Suppressor macrophage (primary cell): ENCODE data around the gene KLLN.
"Not testable (repeated sequence)": the region's sequence is repeated elsewhere in the genome, so short reads cannot be mapped to it uniquely, and the experiment has no call there.

Experiments used
- DNase-seq, 4 experiments: peaks; one replicate each; pipeline ENCODE4 v3.0.0-alpha.2; 2020 to 2022

The KLLN gene

GRCh38 chr10:87842220-87842641 lies 21.1 kb downstream of the KLLN start:
- no peak for DNase-seq

DNA sequence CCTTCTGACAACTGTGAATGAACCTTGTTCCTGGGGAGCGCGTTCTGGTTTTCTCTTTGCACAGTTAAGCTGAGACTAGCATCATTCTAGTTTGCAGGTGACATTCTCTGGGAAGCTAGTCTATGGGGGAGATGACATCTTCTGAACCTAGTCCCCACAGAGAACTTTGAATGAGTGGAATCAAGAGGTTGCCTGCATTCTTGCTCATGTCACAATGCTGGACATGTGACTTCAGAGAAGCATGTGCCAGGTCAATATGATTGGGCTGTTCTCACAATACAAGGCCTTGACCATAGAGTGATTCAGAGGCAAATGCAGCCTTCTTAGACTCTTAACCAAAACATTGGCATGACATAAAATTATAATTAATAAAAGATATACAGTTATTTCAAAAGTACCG lies 22.1 kb downstream of the KLLN start:
- no peak for DNase-seq

DNA sequence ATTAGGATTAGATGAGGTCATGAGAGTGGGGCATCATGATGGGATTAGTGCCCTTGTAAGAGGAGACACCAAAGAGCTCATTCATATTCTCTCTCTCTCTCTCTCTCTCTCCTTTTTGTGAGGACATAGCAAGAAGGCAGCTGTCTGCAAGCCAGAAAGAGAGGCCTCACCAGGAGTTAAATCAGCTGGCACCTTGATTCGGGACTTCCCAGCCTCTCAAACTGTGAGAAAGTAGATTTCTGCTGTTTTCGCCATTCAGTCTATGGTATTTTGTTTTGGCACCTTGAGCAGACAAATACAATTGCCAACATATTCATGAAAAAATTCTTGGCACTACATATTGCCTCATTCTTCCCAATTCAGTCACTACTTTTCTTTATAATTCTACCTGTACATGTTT lies 24.7 kb downstream of the KLLN start:
- DNase-seq = no peak

- DNase-seq = peak; percentile 35 to 64 (median 52)
These were observed 25.9 kb downstream of the KLLN start for GRCh38 chr10:87837445-87837844.

GRCh38 chr10:87836098-87836497 lies 27.2 kb downstream of the KLLN start:
- DNase-seq = no peak

- no peak for DNase-seq
These were observed 33.2 kb downstream of the KLLN start for GRCh38 chr10:87829986-87830729.

DNA sequence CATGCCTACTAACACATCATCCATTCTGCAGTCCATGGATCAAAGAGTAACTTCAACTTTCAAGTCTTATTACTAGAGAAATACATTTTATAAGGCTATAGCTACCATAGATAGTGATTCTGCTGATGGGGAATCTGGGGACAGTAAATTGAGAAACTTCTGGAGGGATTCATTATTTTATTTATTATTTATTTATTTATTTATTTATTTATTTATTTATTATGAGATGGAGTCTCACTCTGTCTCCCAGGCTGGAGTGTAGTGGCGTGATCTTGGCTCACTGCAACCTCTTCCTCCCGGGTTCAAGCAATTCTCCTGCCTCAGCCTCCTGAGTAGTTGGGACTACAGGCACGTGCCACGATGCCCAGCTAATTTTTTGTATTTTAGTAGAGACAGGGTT lies 34.3 kb downstream of the KLLN start:
- DNase-seq = not testable (repeated sequence)

DNA sequence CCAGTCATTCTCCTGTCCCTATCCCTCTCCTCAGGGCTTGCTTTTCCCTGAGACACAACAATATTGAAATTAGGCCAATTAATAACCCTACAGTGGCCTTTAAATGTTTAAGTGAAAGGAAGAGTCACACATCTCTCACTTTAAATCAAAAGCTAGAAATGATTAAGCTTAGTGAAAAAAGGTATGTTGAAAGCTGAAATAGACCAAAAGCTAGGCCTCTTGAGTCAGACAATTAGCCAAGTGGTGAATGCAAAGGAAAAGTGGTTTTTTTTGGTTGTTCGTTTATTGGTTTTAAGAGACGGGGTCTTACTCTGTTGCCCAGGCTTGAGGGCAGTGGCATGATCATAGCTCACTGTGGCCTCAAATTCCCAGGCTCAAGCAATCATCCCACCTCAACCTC lies 35.7 kb downstream of the KLLN start:
- no peak for DNase-seq

- DNase-seq = no peak
These were observed 36.7 kb downstream of the KLLN start for GRCh38 chr10:87826653-87827052.

- DNase-seq = no peak
These were observed 44.1 kb downstream of the KLLN start for GRCh38 chr10:87819289-87819585.

GRCh38 chr10:87818505-87819288 lies 44.6 kb downstream of the KLLN start:
- DNase-seq = peak; percentile 14 to 47 (median 32)

- DNase-seq = peak; percentile 82 to 92 (median 90)
These were observed 45.5 kb downstream of the KLLN start, which contains the start of gene ATAD1 for GRCh38 chr10:87817609-87818504. Gene ATAD1 (minus strand): TSS chr10:87818226. CDS start chr10:87814599, 3,627 bp downstream.

GRCh38 chr10:87816898-87817608 lies 46.3 kb downstream of the KLLN start:
- DNase-seq = peak; percentile 1 to 41 (median 15)

- peak in 2 of 4 experiments; percentile 14 for DNase-seq
These were observed 47.0 kb downstream of the KLLN start for GRCh38 chr10:87816163-87816897.
